Astrocyte of the hippocampus (primary cell): ENCODE data around the gene ARHGEF1.

Source experiments
- DNase-seq: peaks from one replicate; pipeline ENCODE4 v3.0.0; 2011; ENCODE audit warnings: low read depth, low spot score

Gene ARHGEF1, protein sequence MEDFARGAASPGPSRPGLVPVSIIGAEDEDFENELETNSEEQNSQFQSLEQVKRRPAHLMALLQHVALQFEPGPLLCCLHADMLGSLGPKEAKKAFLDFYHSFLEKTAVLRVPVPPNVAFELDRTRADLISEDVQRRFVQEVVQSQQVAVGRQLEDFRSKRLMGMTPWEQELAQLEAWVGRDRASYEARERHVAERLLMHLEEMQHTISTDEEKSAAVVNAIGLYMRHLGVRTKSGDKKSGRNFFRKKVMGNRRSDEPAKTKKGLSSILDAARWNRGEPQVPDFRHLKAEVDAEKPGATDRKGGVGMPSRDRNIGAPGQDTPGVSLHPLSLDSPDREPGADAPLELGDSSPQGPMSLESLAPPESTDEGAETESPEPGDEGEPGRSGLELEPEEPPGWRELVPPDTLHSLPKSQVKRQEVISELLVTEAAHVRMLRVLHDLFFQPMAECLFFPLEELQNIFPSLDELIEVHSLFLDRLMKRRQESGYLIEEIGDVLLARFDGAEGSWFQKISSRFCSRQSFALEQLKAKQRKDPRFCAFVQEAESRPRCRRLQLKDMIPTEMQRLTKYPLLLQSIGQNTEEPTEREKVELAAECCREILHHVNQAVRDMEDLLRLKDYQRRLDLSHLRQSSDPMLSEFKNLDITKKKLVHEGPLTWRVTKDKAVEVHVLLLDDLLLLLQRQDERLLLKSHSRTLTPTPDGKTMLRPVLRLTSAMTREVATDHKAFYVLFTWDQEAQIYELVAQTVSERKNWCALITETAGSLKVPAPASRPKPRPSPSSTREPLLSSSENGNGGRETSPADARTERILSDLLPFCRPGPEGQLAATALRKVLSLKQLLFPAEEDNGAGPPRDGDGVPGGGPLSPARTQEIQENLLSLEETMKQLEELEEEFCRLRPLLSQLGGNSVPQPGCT

DNA sequence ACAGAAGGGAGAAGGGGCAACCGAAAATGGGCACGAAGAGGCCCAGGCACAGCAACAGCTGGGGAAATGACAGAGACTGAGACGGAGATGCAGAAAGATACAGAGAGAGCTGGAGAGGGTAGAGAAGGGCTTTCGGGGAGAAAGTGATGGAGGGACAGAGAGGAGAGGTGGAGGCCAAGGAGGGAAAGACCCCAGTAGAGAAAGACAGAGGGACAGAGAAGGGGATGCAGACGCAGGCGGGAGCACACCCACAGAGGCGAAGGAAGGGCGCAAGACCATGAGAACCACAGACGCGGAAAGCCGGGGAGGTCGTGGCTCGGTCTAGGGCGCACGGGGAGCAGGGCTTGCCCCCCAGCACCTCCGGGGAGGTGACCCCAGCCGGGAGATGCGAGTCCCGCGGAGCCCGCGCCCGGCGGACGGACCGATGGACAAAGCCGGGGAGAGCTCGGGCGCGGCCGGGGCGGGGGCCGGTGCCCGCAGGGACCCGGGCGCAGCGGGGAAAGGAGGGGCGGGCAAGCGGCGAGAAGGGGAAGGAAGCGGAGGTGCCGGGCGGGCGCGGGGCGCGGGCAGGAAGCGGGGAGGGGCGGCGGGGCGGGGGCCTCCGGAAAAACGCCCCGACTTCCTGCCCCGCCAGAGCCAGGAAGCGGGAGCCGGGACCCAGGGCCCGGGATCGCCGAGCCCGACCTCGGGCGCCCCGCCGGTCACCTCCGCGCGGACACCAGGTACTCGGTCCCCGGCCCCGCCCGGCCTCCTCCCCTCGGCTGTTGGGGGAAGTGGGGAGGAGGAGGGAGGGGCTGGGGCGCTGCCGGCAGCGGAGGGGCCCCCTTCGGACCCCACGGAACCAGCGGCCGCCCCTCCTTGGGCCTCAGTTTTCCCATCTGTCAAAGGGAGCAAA is at the start of gene ARHGEF1:
Gene ARHGEF1, plus strand, starts transcription at position 617 of the 895 bp plus-strand sequence. CDS start 4,899 bp downstream, outside the sequence.
- peak; percentile 50 for DNase-seq

DNA sequence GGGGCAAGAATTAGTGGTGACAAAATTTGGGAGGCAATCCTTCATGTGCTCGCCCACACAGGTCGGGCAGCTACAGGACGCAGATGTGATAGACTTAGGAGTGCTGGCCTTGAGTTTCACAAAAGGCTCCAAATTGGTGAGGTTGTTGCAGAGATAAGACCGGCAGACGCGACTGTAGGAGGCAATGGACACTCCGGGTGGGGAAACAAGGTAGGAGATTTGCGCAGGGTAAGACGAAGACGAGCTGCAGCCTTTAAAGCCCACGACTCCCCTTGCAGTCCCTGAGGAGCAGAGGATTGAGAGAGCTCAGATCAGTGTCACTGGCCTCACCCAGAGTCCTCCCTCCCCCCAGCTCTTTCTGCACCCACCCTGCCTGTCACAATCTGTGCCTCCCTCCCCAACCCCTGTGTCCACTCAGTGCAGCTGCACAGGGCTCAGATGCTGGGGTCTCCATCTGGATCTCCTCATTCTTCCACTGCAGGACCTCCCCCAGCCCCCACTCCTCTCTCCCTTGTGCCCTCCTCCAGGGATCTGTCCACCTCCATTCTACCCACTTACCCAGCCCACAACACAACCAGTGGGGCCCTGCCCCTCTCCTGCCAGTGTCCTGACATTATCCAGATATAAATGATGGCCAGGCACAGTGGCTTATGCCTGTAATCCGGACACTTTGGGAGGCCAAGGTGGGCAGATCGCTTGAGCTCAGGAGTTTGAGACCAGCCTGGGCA is 44.8 kb upstream of the ARHGEF1 start:
- no peak for DNase-seq

GRCh38 chr19:41839211-41839610 is 43.8 kb upstream of the ARHGEF1 start:
- DNase-seq, result no peak

- no peak for DNase-seq
Measured at GRCh38 chr19:41843371-41843770, 39.6 kb upstream of the ARHGEF1 start.

GRCh38 chr19:41844601-41845000 is 38.4 kb upstream of the ARHGEF1 start, which contains the start of gene LYPD4:
TSS of gene LYPD4 (minus strand) at chr19:41844683. CDS start at chr19:41839285, 5,398 bp downstream.
- no peak for DNase-seq

GRCh38 chr19:41845001-41845050 is 38.2 kb upstream of the ARHGEF1 start, which contains the start of gene DMRTC2:
TSS of gene DMRTC2 (plus strand) at chr19:41845042. CDS start at chr19:41847429, 2,387 bp downstream.
- DNase-seq, result no peak

- no peak for DNase-seq
Measured at GRCh38 chr19:41845051-41845590, 37.9 kb upstream of the ARHGEF1 start.

DNA sequence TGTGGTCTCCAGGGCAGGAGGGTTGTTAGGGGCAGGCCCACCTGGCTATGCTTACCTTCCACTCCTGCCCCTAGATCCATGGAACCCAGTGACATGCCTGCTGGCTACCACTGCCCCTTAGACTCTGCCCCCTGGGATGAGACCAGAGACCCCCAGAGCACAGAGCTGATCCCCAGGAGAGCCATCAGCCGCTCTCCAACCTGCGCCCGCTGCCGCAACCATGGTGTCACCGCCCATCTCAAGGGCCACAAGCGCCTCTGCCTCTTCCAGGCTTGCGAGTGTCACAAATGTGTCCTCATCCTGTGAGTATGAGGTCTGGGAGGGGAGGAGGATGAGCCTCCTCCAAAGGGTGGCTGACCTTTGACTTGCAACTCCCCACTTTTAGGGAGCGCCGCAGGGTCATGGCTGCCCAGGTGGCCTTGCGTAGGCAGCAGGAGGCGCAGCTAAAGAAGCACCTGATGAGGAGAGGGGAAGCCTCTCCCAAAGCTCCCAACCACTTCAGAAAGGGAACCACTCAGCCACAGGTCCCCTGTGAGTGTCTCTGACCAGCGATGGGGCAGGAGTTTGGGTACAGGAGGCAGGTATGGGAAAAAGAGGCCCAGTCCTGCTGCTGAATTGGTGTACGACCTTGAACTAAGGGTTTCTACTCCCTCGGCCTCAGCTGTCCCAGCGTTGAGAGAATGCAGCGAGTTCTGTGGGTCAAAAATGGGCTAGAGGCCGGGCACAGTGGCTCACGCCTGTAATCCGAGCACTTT is 35.5 kb upstream of the ARHGEF1 start:
- DNase-seq, result no peak

GRCh38 chr19:41848666-41849065 is 34.3 kb upstream of the ARHGEF1 start:
- no peak for DNase-seq

DNA sequence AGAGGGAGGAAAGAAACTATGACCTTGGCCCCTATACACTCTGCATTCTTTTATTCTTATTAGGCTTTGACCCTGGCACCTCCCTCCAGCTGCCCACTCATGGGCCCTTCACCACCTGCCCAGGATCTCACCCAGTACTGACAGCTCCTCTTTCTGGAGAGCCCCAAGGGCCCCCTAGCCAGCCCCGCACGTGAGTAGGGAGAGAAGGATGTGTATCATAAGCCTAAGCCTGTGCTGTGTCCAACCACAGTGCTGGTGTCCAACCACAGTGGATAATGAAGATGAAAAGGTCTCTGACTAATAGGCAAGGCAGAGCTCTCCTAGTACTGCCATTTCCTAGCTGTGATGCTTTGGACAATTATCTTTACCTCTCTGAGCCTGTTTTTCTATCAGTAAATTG is 33.9 kb upstream of the ARHGEF1 start:
- DNase-seq, result no peak

- no peak for DNase-seq
Measured at GRCh38 chr19:41850381-41850780, 32.6 kb upstream of the ARHGEF1 start.

GRCh38 chr19:41851456-41851855 is 31.5 kb upstream of the ARHGEF1 start:
- DNase-seq, result no peak

- DNase-seq, result no peak
Measured at GRCh38 chr19:41853344-41853743, 29.6 kb upstream of the ARHGEF1 start.

- no peak for DNase-seq
Measured at GRCh38 chr19:41853768-41854167, 29.2 kb upstream of the ARHGEF1 start.

- DNase-seq, result no peak
Measured at GRCh38 chr19:41859213-41859617, 23.8 kb upstream of the ARHGEF1 start.

- DNase-seq, result peak; percentile 99
Measured at GRCh38 chr19:41859618-41860418, 23.2 kb upstream of the ARHGEF1 start, which contains the start of gene RPS19. TSS of gene RPS19 (plus strand) at chr19:41860255. CDS start at chr19:41860775, 520 bp downstream.

DNA sequence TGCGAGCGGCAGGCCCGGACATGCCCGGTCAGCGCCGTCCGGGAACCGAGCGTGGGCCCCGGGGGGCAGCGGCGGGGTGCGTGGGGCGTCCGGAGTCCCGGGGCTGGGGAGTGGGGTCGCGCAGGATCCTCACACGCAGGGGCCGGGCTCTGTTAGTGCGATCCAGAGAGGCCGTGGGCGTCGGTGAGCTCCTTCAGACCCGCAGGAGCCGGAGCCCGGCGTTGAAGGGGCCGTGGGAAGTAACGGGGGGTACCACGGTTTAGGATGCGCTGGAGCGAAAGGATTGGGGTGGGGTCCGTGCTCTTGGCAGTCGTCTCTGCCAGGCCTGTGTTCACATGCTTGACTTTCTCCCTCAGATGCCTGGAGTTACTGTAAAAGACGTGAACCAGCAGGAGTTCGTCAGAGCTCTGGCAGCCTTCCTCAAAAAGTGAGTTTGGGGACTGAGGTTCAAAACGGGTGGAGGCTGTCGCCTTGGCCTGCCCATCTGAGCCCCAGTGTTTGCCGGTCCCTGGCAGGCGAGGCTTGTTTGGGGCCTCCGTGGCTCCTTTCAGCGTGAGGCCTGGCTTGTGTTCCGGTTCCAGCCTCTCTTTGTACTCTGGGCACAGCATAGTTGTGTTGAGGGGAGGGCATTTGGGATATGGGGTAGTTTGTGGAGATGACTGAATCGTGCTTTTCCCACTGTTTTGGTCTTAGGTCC is 22.4 kb upstream of the ARHGEF1 start:
- DNase-seq, result peak; percentile 51

DNA sequence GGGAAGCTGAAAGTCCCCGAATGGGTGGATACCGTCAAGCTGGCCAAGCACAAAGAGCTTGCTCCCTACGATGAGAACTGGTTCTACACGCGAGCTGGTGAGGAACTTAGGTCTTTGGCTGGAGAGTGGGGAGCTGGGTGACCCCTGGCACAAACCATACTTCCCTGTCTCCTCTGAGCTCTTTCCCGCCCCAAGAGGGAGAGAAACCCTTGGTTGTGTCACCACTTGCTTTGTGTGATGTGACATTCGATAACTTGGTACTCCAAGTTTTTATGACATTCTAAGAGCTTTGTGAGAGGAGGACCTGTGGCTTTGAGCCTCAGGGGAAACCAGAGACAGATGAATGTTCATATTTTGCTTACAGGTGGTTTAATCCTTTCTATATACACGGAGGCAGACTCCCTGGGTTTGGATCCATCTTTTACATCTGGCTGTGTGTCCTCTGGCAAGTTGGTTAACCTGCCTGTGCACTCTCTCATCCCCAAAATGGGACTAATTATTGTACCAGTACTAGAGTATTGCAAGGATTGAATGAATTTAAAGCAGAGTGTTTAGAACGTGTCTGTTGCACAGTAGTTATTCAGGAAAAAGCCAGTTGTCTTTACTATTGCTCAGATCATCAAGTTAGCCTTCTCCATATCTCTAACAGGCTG is 21.7 kb upstream of the ARHGEF1 start:
- DNase-seq, result no peak
